ENCODE data around the gene ATL1.

DNA sequence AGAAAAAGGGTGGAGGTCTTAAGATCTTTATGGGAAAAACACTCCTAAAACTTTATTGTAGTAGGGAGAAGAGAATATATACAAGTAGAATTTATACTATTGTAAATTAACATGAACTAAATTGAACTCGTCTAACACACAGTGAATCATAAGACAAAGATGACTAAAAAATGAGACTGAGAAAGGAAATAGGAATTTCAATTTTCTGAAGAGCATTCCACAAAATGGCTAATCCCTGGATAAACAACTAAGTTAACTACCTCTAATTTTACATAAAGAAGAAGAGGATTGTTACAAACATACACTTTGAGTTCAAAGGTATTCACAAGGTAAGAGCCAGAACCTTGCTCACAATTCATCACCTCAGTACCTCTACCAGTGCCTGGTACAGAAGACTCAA is 29.6 kb upstream of the ATL1 start:
- TF ChIP-seq EZH2 (IDR thresholded peaks at IDR 0.05; ENCODE audit: borderline replicate concordance, low read depth, low read length, severe bottlenecking), result no peak
- TF ChIP-seq, protein P1, sequence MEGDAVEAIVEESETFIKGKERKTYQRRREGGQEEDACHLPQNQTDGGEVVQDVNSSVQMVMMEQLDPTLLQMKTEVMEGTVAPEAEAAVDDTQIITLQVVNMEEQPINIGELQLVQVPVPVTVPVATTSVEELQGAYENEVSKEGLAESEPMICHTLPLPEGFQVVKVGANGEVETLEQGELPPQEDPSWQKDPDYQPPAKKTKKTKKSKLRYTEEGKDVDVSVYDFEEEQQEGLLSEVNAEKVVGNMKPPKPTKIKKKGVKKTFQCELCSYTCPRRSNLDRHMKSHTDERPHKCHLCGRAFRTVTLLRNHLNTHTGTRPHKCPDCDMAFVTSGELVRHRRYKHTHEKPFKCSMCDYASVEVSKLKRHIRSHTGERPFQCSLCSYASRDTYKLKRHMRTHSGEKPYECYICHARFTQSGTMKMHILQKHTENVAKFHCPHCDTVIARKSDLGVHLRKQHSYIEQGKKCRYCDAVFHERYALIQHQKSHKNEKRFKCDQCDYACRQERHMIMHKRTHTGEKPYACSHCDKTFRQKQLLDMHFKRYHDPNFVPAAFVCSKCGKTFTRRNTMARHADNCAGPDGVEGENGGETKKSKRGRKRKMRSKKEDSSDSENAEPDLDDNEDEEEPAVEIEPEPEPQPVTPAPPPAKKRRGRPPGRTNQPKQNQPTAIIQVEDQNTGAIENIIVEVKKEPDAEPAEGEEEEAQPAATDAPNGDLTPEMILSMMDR (IDR thresholded peaks at IDR 0.05; ENCODE audit: borderline replicate concordance, extremely low read depth, low read length, poor library complexity, severe bottlenecking), result no peak
